G401 (cell line): Measurements from ENCODE around the gene HSD17B12. TPM values are rescaled to one million over a fixed set of nuclear protein-coding genes. Genes with fewer than 3 reads are reported as not detected.
A peak's percentile ranks its signal among the peaks of the same experiment; 100 is the strongest.
"Not testable (repeated sequence)": the region's sequence is repeated elsewhere in the genome, so short reads cannot be mapped to it uniquely, and the experiment has no call there.

Experiments
- DNase-seq: peaks from one replicate; pipeline ENCODE4 v3.0.0-alpha.2; 2015; ENCODE audit warnings: low spot score
- in situ Hi-C: cut with HindIII; loops from 2 replicates; pipeline ENCODE4 v1.10.0; 2016; ENCODE audit warnings: low sequenced_read_pairs, mixed read lengths
- total RNA-seq: library from RNA; depleted of rRNA; stranded (reverse); fragments of >200 nt; shearing (Covaris generic); gene quantifications from 2 replicates; pipeline ENCODE4 v1.2.3, GENCODE V29; 2014; rRNA removed

The HSD17B12 gene
- total RNA-seq: 46.9 and 54.0 TPM in 2 replicates

- peak; percentile 100 for DNase-seq
- in situ Hi-C loops: no loop called here
Measured at GRCh38 chr11:43680521-43681400, at the start of gene HSD17B12. Gene HSD17B12 (plus strand): TSS chr11:43680738. CDS start chr11:43680828, 90 bp downstream.

- no peak for DNase-seq
Measured at GRCh38 chr11:43631732-43632131, 48.8 kb upstream of the HSD17B12 start.

GRCh38 chr11:43632181-43632580 is 48.4 kb upstream of the HSD17B12 start:
- in situ Hi-C loops: no loop called here
- no peak for DNase-seq

More at GRCh38 chr11:43631732-43632131, 48.8 kb upstream of the HSD17B12 start:
- in situ Hi-C loops: no loop called here

GRCh38 chr11:43638717-43639116 is 41.8 kb upstream of the HSD17B12 start:
- DNase-seq: no peak

GRCh38 chr11:43639224-43639623 is 41.3 kb upstream of the HSD17B12 start:
- in situ Hi-C loops: no loop called here
- DNase-seq: no peak

More at GRCh38 chr11:43638717-43639116, 41.8 kb upstream of the HSD17B12 start:
- in situ Hi-C loops: no loop called here

- DNase-seq: no peak
- in situ Hi-C loops: no loop called here
Measured at GRCh38 chr11:43639920-43640319, 40.6 kb upstream of the HSD17B12 start.

- DNase-seq: peak; percentile 86
- in situ Hi-C loops: no loop called here
Measured at GRCh38 chr11:43643898-43644620, 36.5 kb upstream of the HSD17B12 start.

GRCh38 chr11:43644621-43645299 is 35.8 kb upstream of the HSD17B12 start:
- in situ Hi-C loops: no loop called here
- no peak for DNase-seq

GRCh38 chr11:43646767-43647166 is 33.8 kb upstream of the HSD17B12 start:
- in situ Hi-C loops: no loop called here
- DNase-seq: no peak

- in situ Hi-C loops: no loop called here
Measured at GRCh38 chr11:43648888-43649287, 31.6 kb upstream of the HSD17B12 start.

GRCh38 chr11:43649501-43649900 is 31.0 kb upstream of the HSD17B12 start:
- in situ Hi-C loops: no loop called here
- DNase-seq: no peak

More at GRCh38 chr11:43648888-43649287, 31.6 kb upstream of the HSD17B12 start:
- DNase-seq: no peak

- in situ Hi-C loops: no loop called here
- no peak for DNase-seq
Measured at GRCh38 chr11:43649921-43650320, 30.6 kb upstream of the HSD17B12 start.

GRCh38 chr11:43663018-43663417 is 17.5 kb upstream of the HSD17B12 start:
- DNase-seq, in situ Hi-C loops: not testable (repeated sequence)

- in situ Hi-C loops: no loop called here
Measured at GRCh38 chr11:43664295-43664694, 16.2 kb upstream of the HSD17B12 start.

GRCh38 chr11:43671284-43671683 is 9.3 kb upstream of the HSD17B12 start:
- in situ Hi-C loops, DNase-seq: not testable (repeated sequence)

More at GRCh38 chr11:43664295-43664694, 16.2 kb upstream of the HSD17B12 start:
- no peak for DNase-seq

- DNase-seq: no peak
- in situ Hi-C loops: no loop called here
Measured at GRCh38 chr11:43674560-43674959, 6.0 kb upstream of the HSD17B12 start.

- in situ Hi-C loops: no loop called here
- DNase-seq: no peak
Measured at GRCh38 chr11:43676933-43677332, 3.6 kb upstream of the HSD17B12 start.

- DNase-seq: no peak
- in situ Hi-C loops: no loop called here
Measured at GRCh38 chr11:43681401-43681942, 934 bp downstream of the HSD17B12 start.

- peak; percentile 3 for DNase-seq
- in situ Hi-C loops: not testable (repeated sequence)
Measured at GRCh38 chr11:43682081-43682480, 1.5 kb downstream of the HSD17B12 start.
